Measurements from ENCODE around the gene ZNF695. TPM values are rescaled to one million over a fixed set of nuclear protein-coding genes. Genes with fewer than 3 reads are reported as not detected.
"Not testable (repeated sequence)": the region's sequence is repeated elsewhere in the genome, so short reads cannot be mapped to it uniquely, and the experiment has no call there.

Gene ZNF695
- under 1 TPM; 0.43 to 0.63 TPM for total RNA-seq

GRCh38 chr1:247007511-247008405 is at the start of gene ZNF695:
TSS of gene ZNF695 (minus strand) at chr1:247008057. CDS start at chr1:247007908, 149 bp downstream.
- Mint-ChIP-seq H3K4me1 (peaks cover 2% of the 10 kb centered on the region), H3K36me3 (ENCODE audit: low read depth) (peaks cover 8% of the 10 kb centered on the region), H3K4me3 (peak within 1 kb of the TSS; percentile 56), H3K27me3 (peaks cover 10% of the 10 kb centered on the region), H3K9me3 (peaks cover 23% of the 10 kb centered on the region), H3K27ac (no peak within 1 kb of the TSS)
- peak; percentile 41 for DNase-seq
- ChIA-PET CTCF (no interaction called here), POLR2A (no interaction called here)

- ChIA-PET CTCF (no interaction called here), POLR2A (no interaction called here)
- Mint-ChIP-seq H3K36me3 (ENCODE audit: low read depth) (peaks cover 28% of the 10 kb centered on the region), H3K4me1 (peaks cover 4% of the 10 kb centered on the region), H3K4me3 (no peak overlapping the region), H3K27ac (no peak overlapping the region), H3K27me3 (no peaks in the 10 kb centered on the region), H3K9me3 (peaks cover 57% of the 10 kb centered on the region)
- no peak for DNase-seq
These were observed 48.2 kb upstream of the ZNF695 start for GRCh38 chr1:247056071-247056470.

GRCh38 chr1:247054992-247055415 is 47.1 kb upstream of the ZNF695 start:
- Mint-ChIP-seq H3K36me3 (ENCODE audit: low read depth) (peaks cover 28% of the 10 kb centered on the region), H3K27me3 (no peaks in the 10 kb centered on the region), H3K4me3 (no peak overlapping the region), H3K27ac (no peak overlapping the region), H3K4me1 (peaks cover 4% of the 10 kb centered on the region), H3K9me3 (peaks cover 61% of the 10 kb centered on the region)
- DNase-seq, result no peak
- ChIA-PET CTCF (interaction anchor here (0.7 kb wide), 1 partner anchor 205 kb away, joined by 4 read pairs; no protein-coding TSS in a partner anchor), POLR2A (no interaction called here)

GRCh38 chr1:247047702-247048101 is 39.8 kb upstream of the ZNF695 start:
- H3K27ac Mint-ChIP-seq, result no peak overlapping the region
- H3K9me3 Mint-ChIP-seq, result peaks cover 65% of the 10 kb centered on the region
- H3K4me3 Mint-ChIP-seq, result no peak overlapping the region
- POLR2A ChIA-PET, result no interaction called here
- H3K27me3 Mint-ChIP-seq, result no peaks in the 10 kb centered on the region
- CTCF ChIA-PET, result no interaction called here
- no peak for DNase-seq
- no peaks in the 10 kb centered on the region for H3K4me1 Mint-ChIP-seq
- peaks cover 27% of the 10 kb centered on the region for H3K36me3 Mint-ChIP-seq (ENCODE audit: low read depth)

GRCh38 chr1:247047260-247047659 is 39.4 kb upstream of the ZNF695 start:
- no peak overlapping the region for H3K27ac Mint-ChIP-seq
- DNase-seq, result no peak
- H3K27me3 Mint-ChIP-seq, result no peaks in the 10 kb centered on the region
- H3K4me3 Mint-ChIP-seq, result no peak overlapping the region
- peaks cover 25% of the 10 kb centered on the region for H3K36me3 Mint-ChIP-seq (ENCODE audit: low read depth)
- peaks cover 64% of the 10 kb centered on the region for H3K9me3 Mint-ChIP-seq
- no peaks in the 10 kb centered on the region for H3K4me1 Mint-ChIP-seq
- ChIA-PET CTCF (no interaction called here), POLR2A (no interaction called here)

GRCh38 chr1:247043406-247043805 is 35.5 kb upstream of the ZNF695 start:
- Mint-ChIP-seq H3K9me3 (peaks cover 60% of the 10 kb centered on the region), H3K4me3 (no peak overlapping the region), H3K36me3 (ENCODE audit: low read depth) (peaks cover 32% of the 10 kb centered on the region), H3K27ac (no peak overlapping the region), H3K27me3 (no peaks in the 10 kb centered on the region), H3K4me1 (no peaks in the 10 kb centered on the region)
- POLR2A ChIA-PET, result no interaction called here
- CTCF ChIA-PET, result no interaction called here
- no peak for DNase-seq

GRCh38 chr1:247037511-247038320 is 29.9 kb upstream of the ZNF695 start:
- ChIA-PET POLR2A (no interaction called here), CTCF (no interaction called here)
- Mint-ChIP-seq H3K36me3 (ENCODE audit: low read depth) (peaks cover 42% of the 10 kb centered on the region), H3K4me1 (no peaks in the 10 kb centered on the region), H3K27me3 (no peaks in the 10 kb centered on the region), H3K4me3 (no peak overlapping the region), H3K9me3 (peaks cover 60% of the 10 kb centered on the region), H3K27ac (no peak overlapping the region)
- no peak for DNase-seq

GRCh38 chr1:247032306-247032705 is 24.4 kb upstream of the ZNF695 start:
- H3K27me3 Mint-ChIP-seq, POLR2A ChIA-PET, CTCF ChIA-PET, DNase-seq, H3K4me1 Mint-ChIP-seq, H3K27ac Mint-ChIP-seq, H3K4me3 Mint-ChIP-seq: not testable (repeated sequence)
- H3K36me3 Mint-ChIP-seq (ENCODE audit: low read depth), result peaks cover 18% of the 10 kb centered on the region
- peaks cover 59% of the 10 kb centered on the region for H3K9me3 Mint-ChIP-seq

- DNase-seq; CTCF ChIA-PET; POLR2A ChIA-PET; H3K27ac Mint-ChIP-seq; H3K4me3 Mint-ChIP-seq; H3K36me3 Mint-ChIP-seq (ENCODE audit: low read depth); H3K4me1 Mint-ChIP-seq; H3K27me3 Mint-ChIP-seq: not testable (repeated sequence)
- peaks cover 46% of the 10 kb centered on the region for H3K9me3 Mint-ChIP-seq
These were observed 16.8 kb upstream of the ZNF695 start for GRCh38 chr1:247024658-247025057.

- H3K36me3 Mint-ChIP-seq (ENCODE audit: low read depth), result no peaks in the 10 kb centered on the region
- no peak overlapping the region for H3K27ac Mint-ChIP-seq
- no peak for DNase-seq
- H3K4me1 Mint-ChIP-seq, result no peaks in the 10 kb centered on the region
- H3K27me3 Mint-ChIP-seq, result peaks cover under 1% of the 10 kb centered on the region
- H3K4me3 Mint-ChIP-seq, result no peak overlapping the region
- POLR2A ChIA-PET, result no interaction called here
- H3K9me3 Mint-ChIP-seq, result peaks cover 10% of the 10 kb centered on the region
- CTCF ChIA-PET, result no interaction called here
These were observed 5.5 kb upstream of the ZNF695 start for GRCh38 chr1:247013391-247013790.

- Mint-ChIP-seq H3K36me3 (ENCODE audit: low read depth) (peaks cover 8% of the 10 kb centered on the region), H3K4me3 (no peak overlapping the region), H3K27ac (no peak overlapping the region), H3K27me3 (peaks cover 10% of the 10 kb centered on the region), H3K9me3 (peaks cover 20% of the 10 kb centered on the region), H3K4me1 (peaks cover 2% of the 10 kb centered on the region)
- no peak for DNase-seq
- ChIA-PET CTCF (no interaction called here), POLR2A (no interaction called here)
These were observed 546 bp upstream of the ZNF695 start for GRCh38 chr1:247008406-247008799.

- Mint-ChIP-seq H3K36me3 (ENCODE audit: low read depth) (peaks cover 12% of the 10 kb centered on the region), H3K9me3 (peaks cover 33% of the 10 kb centered on the region)
- POLR2A ChIA-PET, H3K27me3 Mint-ChIP-seq, DNase-seq, H3K27ac Mint-ChIP-seq, H3K4me1 Mint-ChIP-seq, H3K4me3 Mint-ChIP-seq: not testable (repeated sequence)
- CTCF ChIA-PET, result interaction anchor here (0.6 kb wide), 1 partner anchor 147 kb away, joined by 3 read pairs; no protein-coding TSS in a partner anchor
These were observed 3.8 kb downstream of the ZNF695 start for GRCh38 chr1:247004081-247004480.

- POLR2A ChIA-PET, result no interaction called here
- H3K36me3 Mint-ChIP-seq (ENCODE audit: low read depth), result peaks cover 22% of the 10 kb centered on the region
- H3K27me3 Mint-ChIP-seq, result no peaks in the 10 kb centered on the region
- DNase-seq, result no peak
- no peak overlapping the region for H3K4me3 Mint-ChIP-seq
- H3K4me1 Mint-ChIP-seq, result no peaks in the 10 kb centered on the region
- peaks cover 66% of the 10 kb centered on the region for H3K9me3 Mint-ChIP-seq
- CTCF ChIA-PET, result no interaction called here
- H3K27ac Mint-ChIP-seq, result no peak overlapping the region
These were observed 18.0 kb downstream of the ZNF695 start for GRCh38 chr1:246989901-246990300.
